ENCODE measurements around the gene TIMELESS.
"Not testable (repeated sequence)": the region's sequence is repeated elsewhere in the genome, so short reads cannot be mapped to it uniquely, and the experiment has no call there.

Gene TIMELESS

DNA sequence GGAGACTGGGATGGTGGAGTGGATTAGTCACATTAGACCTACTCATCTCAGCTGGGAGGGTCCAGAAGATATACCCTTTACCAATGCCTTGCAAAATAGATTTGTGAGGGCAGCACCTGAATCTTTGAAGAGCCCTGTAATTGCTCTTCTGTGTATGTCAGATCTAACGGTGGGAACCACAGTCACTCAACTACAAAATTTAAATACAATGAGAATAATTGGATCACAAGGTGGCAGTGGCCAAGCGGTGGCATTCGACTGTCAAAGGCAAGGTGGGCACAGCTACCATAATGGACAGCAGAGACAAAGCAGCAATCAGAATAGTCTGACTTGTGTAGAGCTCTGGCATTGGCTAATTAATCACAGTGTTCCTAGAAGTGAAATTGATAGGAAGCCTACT, 49.8 kb downstream of the TIMELESS start:
- not testable (repeated sequence) for DNase-seq

DNA sequence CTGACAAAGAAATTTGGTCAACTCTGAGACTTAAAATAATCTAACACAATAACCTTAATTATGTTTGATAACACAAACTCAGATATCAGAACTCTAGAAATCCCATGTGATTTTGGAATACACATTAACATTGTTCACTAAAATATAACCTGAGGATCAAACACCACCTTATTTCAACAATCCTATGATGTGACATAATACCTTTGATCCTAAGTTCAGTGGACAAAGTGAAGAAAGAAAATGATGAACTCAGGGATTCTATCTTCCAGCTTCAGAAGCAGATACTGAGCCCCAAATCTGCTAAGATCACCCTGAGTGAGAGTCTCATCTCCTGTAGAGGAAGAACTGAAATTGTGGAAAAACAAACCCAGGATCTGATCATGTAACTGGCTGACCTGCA, 50.9 kb downstream of the TIMELESS start:
- no peak for DNase-seq

DNA sequence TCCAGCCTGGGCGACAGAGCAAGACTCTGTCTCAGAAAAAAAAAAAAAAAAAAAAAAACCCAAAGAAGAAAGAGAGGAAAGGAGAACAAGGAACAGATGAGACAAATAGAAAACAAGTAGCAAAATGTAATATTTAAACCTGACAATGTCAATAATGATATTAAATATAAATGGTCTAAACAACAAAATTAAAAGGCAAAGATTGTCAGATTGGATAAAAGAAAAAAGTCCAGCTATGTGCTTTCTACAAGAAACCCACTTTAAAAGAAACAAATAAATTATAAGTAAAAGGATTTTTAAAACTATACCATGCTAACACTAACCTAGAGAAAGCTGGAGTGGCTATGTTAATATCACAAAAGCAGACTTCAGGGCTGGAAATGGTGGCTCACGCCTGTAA, 56.9 kb downstream of the TIMELESS start:
- DNase-seq, result no peak

DNA sequence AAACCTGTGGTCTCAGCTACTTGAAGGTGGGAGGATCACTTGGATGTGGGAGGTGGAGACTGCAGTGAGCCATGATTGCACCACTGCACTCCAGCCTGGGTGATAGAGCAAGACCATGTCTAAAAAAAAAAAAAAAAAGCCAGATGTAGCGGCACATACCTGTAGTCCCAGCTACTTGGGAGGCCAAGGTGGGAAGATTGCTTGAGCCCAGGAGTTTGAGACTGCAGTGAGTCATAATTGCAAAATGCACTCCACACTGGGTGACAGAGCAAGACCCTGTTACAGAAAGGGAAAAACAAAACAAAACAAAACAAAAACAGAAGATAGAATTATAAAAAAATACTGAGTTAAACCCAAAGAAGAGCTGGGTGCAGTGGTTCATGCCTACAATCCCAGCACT, 57.5 kb downstream of the TIMELESS start:
- DNase-seq, result no peak

DNA sequence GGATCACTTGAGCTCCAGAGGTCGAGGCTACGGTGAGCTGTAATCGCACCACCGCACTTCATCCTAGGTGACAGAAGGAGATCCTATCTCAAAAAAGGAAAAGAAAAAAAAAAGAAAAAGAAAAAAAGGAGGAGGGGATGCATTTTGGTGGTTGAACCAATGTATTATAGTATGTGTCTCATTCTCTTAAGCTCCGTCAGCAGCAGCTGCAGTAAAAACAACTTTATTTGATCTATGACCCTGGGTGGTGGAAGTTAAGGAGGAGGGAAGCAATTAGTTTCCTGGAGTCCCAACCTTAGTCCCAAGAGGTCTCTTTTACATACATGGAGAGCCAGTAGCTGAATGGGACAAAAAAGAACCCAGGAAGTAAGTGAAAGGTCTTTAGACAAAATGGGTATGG, 59.8 kb downstream of the TIMELESS start:
- no peak for DNase-seq

DNA sequence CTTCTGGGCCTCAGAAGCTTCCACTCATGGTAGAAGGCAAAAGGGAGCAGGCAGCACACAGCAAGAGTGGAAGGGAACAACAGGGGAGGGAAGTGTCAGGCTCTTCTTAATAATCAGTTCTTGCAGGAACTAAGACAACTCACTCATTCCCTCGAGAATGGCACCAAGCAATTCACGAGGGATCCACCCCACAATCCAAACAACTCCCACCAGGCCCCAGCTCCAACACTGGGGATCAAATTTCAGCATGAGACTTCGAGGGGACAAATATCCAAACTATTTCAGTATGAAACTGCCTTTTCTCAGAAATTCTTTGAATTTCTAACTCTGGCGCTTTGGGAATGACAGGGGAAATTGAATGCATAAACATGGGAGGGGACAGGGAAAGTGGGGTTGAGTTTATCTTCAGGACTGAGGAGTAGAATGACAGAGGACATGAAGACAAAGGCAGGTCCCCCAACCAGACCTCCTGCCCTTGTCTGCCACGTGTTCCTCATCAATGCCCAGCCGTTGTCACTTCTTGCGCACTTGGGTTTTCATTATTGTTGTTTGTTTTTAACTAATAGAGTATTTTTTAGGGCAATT, 62.0 kb downstream of the TIMELESS start:
- DNase-seq, result no peak

DNA sequence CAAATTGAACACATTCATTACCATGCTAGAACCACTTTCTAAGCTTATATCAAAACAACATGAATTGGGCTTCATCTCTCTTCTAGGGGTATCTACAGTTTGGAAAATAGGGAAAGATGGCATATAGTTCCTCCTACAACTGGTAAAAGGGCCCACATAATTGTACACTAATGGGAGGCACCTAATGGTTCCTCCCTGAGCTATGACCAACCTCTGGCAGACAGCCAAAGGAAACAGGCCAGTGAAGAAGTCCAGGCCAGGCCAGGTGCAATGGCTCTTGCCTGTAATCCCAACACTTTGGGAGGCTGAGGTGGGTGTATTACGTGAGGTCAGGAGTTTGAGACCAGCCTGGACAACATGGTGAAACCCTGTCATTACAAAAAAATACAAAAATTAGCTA, 63.4 kb downstream of the TIMELESS start:
- DNase-seq, result no peak

DNA sequence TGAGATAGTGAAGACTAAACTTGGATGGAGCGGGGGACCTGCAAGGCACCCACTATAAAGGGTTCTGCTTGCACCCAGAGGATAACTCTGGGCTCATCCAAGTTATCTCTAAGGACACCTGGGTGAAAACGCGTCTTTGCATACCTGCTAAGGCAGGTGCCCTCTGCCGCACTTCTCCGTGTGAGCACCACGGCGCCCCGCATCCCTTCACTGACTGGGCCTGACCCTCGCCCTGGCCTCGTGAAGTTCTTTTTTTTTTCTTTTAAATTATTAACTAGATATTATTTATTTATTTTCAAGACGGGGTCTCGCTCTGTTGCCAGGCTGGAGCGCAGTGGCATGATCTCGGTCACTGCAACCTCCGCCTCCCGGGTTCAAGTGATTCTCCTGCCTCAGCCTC, 66.6 kb downstream of the TIMELESS start:
- DNase-seq, result no peak

DNA sequence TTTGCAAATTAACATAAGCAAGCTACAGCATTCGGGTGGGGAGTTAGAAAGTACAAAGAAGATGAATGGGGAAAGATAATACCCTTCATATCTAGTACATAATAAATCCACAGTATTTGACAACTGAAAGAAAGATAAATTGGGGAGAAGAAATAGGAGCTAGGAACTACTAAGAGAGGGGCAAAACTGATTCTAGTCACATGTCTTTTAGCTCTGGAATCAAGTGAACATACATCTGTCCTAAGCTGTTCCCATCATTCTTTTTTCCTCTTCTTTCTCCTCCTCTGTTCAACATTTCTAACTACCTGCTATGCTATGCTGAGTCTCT, 71.3 kb downstream of the TIMELESS start:
- no peak for DNase-seq

DNA sequence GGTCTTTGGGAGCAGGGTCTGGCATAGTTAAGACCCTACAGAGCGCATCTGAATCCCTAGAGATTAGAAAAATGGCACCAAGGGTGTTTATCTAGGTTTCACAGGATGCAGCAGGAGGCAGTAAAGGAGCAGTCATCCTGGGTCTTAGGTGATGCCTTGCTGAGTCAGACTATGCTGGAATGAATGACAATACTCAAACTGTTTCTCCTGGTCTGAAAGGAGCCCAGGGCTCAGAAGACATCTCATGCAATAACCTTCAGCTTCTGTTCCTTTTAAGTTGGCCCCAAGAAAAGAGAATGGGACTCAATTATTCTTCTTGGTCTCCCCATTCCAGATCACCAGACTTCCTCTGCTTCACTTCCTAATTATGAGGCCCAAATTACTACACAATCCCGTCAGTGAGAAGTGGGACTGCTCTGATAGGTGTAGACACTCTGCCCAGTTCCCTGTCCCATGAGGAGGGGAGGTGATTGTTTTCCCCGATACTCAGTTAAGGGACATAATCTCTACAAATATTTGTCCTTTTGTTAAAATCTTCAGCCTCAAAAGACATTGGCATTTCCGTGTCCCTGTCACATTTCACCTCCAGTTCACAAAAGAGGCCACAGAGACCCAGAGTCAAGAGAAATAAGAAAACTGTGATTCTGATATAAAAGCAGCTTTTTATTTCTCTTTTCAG, 71.8 kb downstream of the TIMELESS start:
- DNase-seq, result no peak

DNA sequence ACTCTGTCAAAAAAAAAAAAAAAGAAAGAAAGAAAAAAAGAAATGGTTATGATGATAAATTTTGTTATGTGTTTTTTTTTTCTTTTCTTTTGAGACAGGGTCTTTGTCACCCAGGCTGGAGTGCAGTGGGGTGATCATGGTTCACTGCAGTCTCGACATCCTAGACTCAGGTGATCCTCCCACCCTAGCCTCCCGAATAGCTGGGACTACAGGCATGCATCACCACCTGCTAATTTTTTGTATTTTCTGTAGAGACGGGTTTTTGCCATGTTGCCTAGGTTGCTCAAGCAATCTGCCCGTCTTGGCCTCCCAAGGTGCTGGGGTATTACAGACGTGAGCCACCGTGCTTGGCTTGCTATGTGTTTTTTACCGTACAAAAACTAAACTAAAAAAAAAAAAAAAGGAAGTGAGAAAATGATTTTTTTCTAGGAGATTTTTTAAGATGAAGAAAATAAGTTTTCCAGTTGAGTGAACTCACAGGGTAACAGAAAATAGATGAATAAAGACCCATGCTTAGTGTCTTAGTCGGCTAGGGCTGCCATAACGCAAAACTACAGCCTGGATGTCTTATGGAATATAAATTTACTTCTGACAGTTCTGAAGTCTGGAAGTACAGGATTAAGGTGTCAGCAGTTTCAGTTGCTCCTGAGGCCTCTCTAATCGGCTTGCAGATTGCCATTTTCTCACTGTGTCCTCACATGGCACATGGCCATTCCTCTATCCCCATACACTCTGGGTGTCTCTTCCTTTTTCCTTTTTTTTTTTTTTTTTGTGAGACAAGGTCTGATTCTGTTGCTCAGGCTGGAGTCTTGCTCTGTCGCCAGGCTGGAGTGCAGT, 73.4 kb downstream of the TIMELESS start:
- DNase-seq, result no peak

DNA sequence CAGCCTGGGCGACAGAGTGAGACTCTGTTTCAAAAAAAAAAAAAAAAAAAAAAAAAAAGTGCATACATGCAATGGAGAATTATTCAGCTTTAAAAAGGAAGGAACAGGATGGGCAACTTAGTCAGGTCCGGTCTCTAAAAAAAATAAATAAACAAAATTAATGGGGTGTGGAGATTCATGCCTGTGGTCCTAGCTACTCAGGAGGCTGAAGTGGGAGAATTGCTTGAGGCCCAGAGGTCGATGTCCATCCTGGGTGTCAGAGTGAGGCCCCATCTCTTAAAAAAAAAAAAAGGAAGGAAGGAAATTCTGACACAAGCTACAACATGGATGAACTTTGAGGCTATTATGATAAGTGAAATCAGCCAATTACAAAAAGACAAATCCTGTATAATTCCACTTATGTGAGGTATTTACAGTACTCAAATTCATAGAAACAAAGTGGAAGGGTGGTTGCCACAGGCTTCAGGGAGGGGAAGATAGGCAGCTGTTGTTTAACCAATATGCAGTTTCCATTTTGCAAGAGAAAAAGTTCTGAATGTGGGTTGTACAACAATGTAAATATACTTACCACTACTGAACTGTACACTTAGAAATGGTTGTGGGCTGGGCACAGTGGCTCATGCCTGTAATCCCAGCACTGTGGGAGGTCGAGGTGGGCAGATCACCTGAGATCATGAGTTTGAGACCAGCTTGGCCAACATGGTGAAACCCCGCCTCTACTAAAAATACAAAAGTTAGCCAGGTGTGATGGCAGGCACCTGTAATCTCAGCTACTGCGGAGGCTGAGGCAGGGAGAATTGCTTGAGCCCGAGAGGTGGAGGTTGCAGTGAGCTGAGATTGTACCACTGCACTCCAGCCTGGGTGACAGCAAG, 74.3 kb downstream of the TIMELESS start:
- no peak for DNase-seq

DNA sequence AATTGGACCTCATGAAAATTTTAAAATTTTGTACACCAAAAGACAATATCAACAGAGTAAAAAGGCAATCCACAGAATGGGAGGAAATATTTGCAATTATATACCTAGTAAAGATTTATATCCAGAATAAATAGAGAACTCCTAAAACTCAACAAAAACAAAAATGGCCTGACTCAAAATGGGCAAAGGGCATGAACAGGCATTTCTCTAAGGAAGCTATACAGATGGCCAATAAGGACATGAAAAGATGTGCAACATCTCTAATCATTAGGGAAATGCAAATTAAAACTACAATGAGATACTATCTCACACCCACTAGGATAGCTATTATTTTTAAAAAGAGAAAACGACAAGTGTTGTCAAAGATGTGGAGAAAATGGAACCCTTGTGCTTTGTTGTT, 75.7 kb downstream of the TIMELESS start:
- no peak for DNase-seq

DNA sequence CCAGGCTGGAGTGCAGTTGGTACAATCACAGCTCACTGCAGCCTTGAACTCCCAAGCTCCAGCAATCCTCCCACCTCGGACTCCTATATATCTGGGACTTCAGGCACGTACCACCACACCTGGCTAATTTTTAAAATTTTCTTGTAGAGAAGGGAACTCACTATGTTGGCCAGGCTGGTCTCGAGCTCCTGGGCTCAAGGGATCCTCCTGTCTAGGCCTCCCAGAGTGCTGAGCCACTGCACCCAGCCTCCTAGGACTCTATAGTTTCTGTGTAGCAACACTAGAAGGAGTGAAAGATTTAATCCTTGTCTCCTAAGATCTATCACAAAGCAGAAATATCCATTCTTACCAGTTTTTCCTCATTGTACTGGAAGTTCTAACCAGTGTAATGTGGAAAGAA, 82.3 kb downstream of the TIMELESS start:
- DNase-seq, result no peak

All from NCI-H187 (cell line).